K562 (cell line): ENCODE results near the gene DGLUCY. TPM values are rescaled to one million over a fixed set of nuclear protein-coding genes. Genes with fewer than 3 reads are reported as not detected.

Source experiments
- ATAC-seq: fragments of 200-7000 bp; cut with Tn5 transposase; 3 replicates; pipeline ENCODE4 v1.9.1; 2020; ENCODE audit warnings: moderate library complexity
- BruUV-seq: library from RNA; stranded (reverse); fragments of 400-500 nt; replicated peaks from 2 replicates; lab custom pipeline; 2021; lab: Mats Ljungman, UMichigan
- CTCF ChIA-PET: fragments of 300-600 bp; formaldehyde crosslinking; extraction: SDS; loops from one replicate; lab custom pipeline; 2021; ENCODE audit warnings: low intra/inter-chr PET ratio; lab: Yijun Ruan, JAX
- POLR2A ChIA-PET: fragments of 300-600, 350-650 bp; sonication (Branson Sonifier 250); formaldehyde crosslinking; extraction: SDS; loops from one replicate; lab custom pipeline; 2021; ENCODE audit warnings: antibody characterized with exemption, inconsistent platforms; lab: Yijun Ruan, JAX
- DNase-seq, 4 experiments: peaks; one replicate each; pipeline versions ENCODE4 v3.0.0 to v3.0.0-alpha.2; 2011 to 2018; ENCODE audit warnings: low spot score in 3 of 4, mixed read lengths in 3 of 4; ENCODE audit errors: extremely low read depth in 1 of 4
- FAIRE-seq: peaks from 2 replicates; lab custom pipeline; 2011; peaks lifted over from hg19 to GRCh38; lab: Jason Lieb, UNC
- H2AFZ ChIP-seq: 2 replicates; pipeline ENCODE4 v1.6.0; 2011; ENCODE audit warnings: low read depth, low read length, control low read depth, inconsistent platforms
- H3K27ac ChIP-seq: fragments of 200-600 bp; 3 replicates; pipeline ENCODE4 v1.8.0; 2011; ENCODE audit warnings: low read depth, mild to moderate bottlenecking, control low read depth, inconsistent platforms, low read length, moderate library complexity, mixed read lengths; ENCODE audit errors: extremely low read depth
- H3K27me3 ChIP-seq, 2 experiments: fragments of 300-600 bp in 1 of 2; 2 replicates in 1 of 2; 3 replicates in 1 of 2; pipeline versions ENCODE4 v1.6.0 to v1.8.0; 2011; ENCODE audit warnings: inconsistent platforms in 2 of 2, low read length in 2 of 2, mild to moderate bottlenecking in 1 of 2, mixed read lengths in 1 of 2, moderate library complexity in 1 of 2; ENCODE audit not compliant: control insufficient read depth in 2 of 2, insufficient read depth in 2 of 2
- H3K36me3 ChIP-seq: fragments of 300-600 bp; 3 replicates; pipeline ENCODE4 v1.8.0; 2011; ENCODE audit warnings: mild to moderate bottlenecking, low read length, inconsistent platforms; ENCODE audit not compliant: control insufficient read depth, insufficient read depth
- H3K4me1 ChIP-seq, 2 experiments: fragments of 200-600 bp in 1 of 2; replicated peaks in 1 of 2; 2 replicates in 1 of 2; 3 replicates in 1 of 2; pipeline versions ENCODE4 v1.5.1 to v1.8.0; 2011; ENCODE audit warnings: inconsistent platforms in 2 of 2, low read length in 2 of 2, mild to moderate bottlenecking in 1 of 2, mixed read lengths in 1 of 2, moderate library complexity in 1 of 2; ENCODE audit not compliant: control insufficient read depth in 2 of 2, insufficient read depth in 2 of 2
- H3K4me2 ChIP-seq: 2 replicates; pipeline ENCODE4 v1.6.1; 2011; ENCODE audit warnings: low read length, control low read depth, inconsistent platforms, mixed read lengths; ENCODE audit not compliant: insufficient read depth
- H3K4me3 ChIP-seq: fragments of 200-600 bp; sonication (generic), shearing (Covaris generic); 2 replicates; pipeline ENCODE4 v1.5.1; 2016; ENCODE audit warnings: control low read depth, inconsistent platforms
- H3K79me2 ChIP-seq: fragments of 200-600 bp; 3 replicates; pipeline ENCODE4 v1.8.0; 2011; ENCODE audit warnings: low read length, inconsistent platforms; ENCODE audit not compliant: control insufficient read depth, insufficient read depth
- H3K9ac ChIP-seq, 2 experiments: 2 replicates each; pipeline versions ENCODE4 v1.6.0 to v1.6.1; 2011; ENCODE audit warnings: low read depth in 2 of 2, low read length in 2 of 2, control low read depth in 1 of 2, inconsistent platforms in 1 of 2, mild to moderate bottlenecking in 1 of 2, mixed read lengths in 1 of 2; ENCODE audit not compliant: insufficient read depth in 1 of 2
- H3K9me1 ChIP-seq: one replicate; pipeline ENCODE4 v1.6.0; 2011; ENCODE audit warnings: inconsistent platforms, mild to moderate bottlenecking, low read length, moderate library complexity; ENCODE audit not compliant: control insufficient read depth, insufficient read depth
- H3K9me3 ChIP-seq: replicated peaks from 2 replicates; pipeline ENCODE4 v1.5.1; 2011; ENCODE audit warnings: low read depth, low read length, inconsistent platforms; ENCODE audit not compliant: control insufficient read depth, insufficient read depth
- H4K20me1 ChIP-seq: replicated peaks from 2 replicates; pipeline ENCODE4 v1.6.1; 2011; ENCODE audit warnings: low read length, inconsistent platforms, mixed read lengths; ENCODE audit not compliant: control insufficient read depth, insufficient read depth
- ARID1B ChIP-seq: fragments of 450-650 bp; IDR thresholded peaks from 2 replicates; pipeline ENCODE4 v1.6.1; 2016; ENCODE audit warnings: antibody characterized with exemption, mild to moderate bottlenecking, inconsistent platforms
- ATF3 ChIP-seq, 2 experiments: fragments of 450-650 bp in 1 of 2; sonication (generic) in 1 of 2; formaldehyde crosslinking in 1 of 2; IDR thresholded peaks in 1 of 2; conservative IDR thresholded peaks in 1 of 2; 2 replicates each; pipeline versions ENCODE4 v1.6.1 to v1.8.1; 2016 to 2023; ENCODE audit warnings: mild to moderate bottlenecking in 2 of 2, moderate library complexity in 2 of 2, inconsistent platforms in 1 of 2, missing genetic modification reagents in 1 of 2
- DPF2 ChIP-seq: fragments of 450-650 bp; IDR thresholded peaks from 2 replicates; pipeline ENCODE4 v1.6.1; 2016
- HINFP ChIP-seq: fragments of 450-650 bp; conservative IDR thresholded peaks from 2 replicates; pipeline ENCODE4 v1.6.1; 2016; ENCODE audit warnings: missing genetic modification characterization, low read depth, mild to moderate bottlenecking, control low read depth, missing compliant biosample characterization
- POLR2AphosphoS2 ChIP-seq: IDR thresholded peaks from 2 replicates; pipeline ENCODE4 v1.6.1; 2012; ENCODE audit warnings: low read length, improper control_type of control experiment
- SMARCE1 ChIP-seq: fragments of 450-650 bp; IDR thresholded peaks from 2 replicates; pipeline ENCODE4 v1.7.1; 2016; ENCODE audit warnings: mild to moderate bottlenecking
- ZNF696 ChIP-seq: fragments of 250-450 bp; sonication (Bioruptor Pico); conservative IDR thresholded peaks from 2 replicates; pipeline ENCODE4 v1.4.0; 2020; ENCODE audit warnings: mild to moderate bottlenecking, moderate library complexity
- WGBS: fragments of 100-300 bp; shearing (Covaris generic); methylation state at CpG from one replicate; pipeline ENCODE4 v1.1.6; 2016; ENCODE audit warnings: low coverage, mixed read lengths; ENCODE audit not compliant: insufficient coverage; ENCODE audit errors: missing lambda C conversion rate; 5-methylcytosine and 5-hydroxymethylcytosine counted together
- in situ Hi-C: fragments of 300-500 bp; cut with MboI; formaldehyde crosslinking; loops from 4 replicates; pipeline ENCODE4 v1.15.0; 2018; ENCODE audit warnings: inconsistent platforms, mixed read lengths
- intact Hi-C: fragments of 100-400 bp; cut with micrococcal nuclease; formaldehyde crosslinking; loops from 2 replicates; pipeline ENCODE4 v1.14.2; 2022
- polyA plus RNA-seq, 8 experiments: library from polyadenylated mRNA; depleted of rRNA in 4 of 8; stranded (reverse) in 5 of 8; unstranded in 3 of 8; fragments of >200 nt; fragmentation: Nextera tagmentation in 2 of 8; fragmentation: Illumina TruSeq in 1 of 8; extraction: Ambion mirVana in 2 of 8; extraction: Trizol in 1 of 8; gene quantifications; 2 replicates each; pipeline versions ENCODE4 v1.2.1 to v1.2.3, GENCODE V29; 2011 to 2014; ENCODE audit warnings: inconsistent platforms in 1 of 8, missing spikeins in 1 of 8
- total RNA-seq, 7 experiments: library from RNA; depleted of rRNA in 6 of 7; stranded (reverse); fragments of >200 nt in 6 of 7; fragmentation: Illumina TruSeq in 2 of 7; extraction: Trizol in 2 of 7; gene quantifications; 2 replicates each; pipeline versions ENCODE4 v1.2.1 to v1.2.3, GENCODE V29; 2011 to 2021; ENCODE audit warnings: low replicate concordance in 1 of 7
- TF ChIP-seq, protein P1 (sequence below): fragments of 450-650 bp; IDR thresholded peaks from 2 replicates; pipeline ENCODE4 v1.7.1; 2018; ENCODE audit warnings: mild to moderate bottlenecking, low read depth; ENCODE audit not compliant: partially characterized antibody
- TF ChIP-seq, protein P2 (sequence below): fragments of 450-650 bp; IDR thresholded peaks from 2 replicates; pipeline ENCODE4 v1.6.1; 2016

DGLUCY gene
- total and polyA plus RNA-seq, 9 of the 15 experiments (the other 6 are each of a cell fraction or from before 2014, with no cell fraction given), result 9.9 to 28.4 (median 21.0) TPM

- intact Hi-C loops (no loop called here), in situ Hi-C loops (no loop called here)
- no peaks in the 10 kb centered on the region for H3K27me3 ChIP-seq
- no peak overlapping the region for H3K9ac ChIP-seq
- no peak overlapping the region for H3K27ac ChIP-seq
- no peak overlapping the region for H2AFZ ChIP-seq
- POLR2A ChIA-PET, result no interaction called here
- no peak overlapping the region for H3K4me3 ChIP-seq
- H3K4me2 ChIP-seq, result no peak overlapping the region
- TF ChIP-seq ATF3 (IDR thresholded peaks at IDR 0.05) (peak; percentile 38; the same call in 1 of the 2 replicates), ATF3 (CRISPR knock-in tag; conservative IDR thresholded peaks at IDR 0.05) (no peak), POLR2AphosphoS2 (no peak)
- ATAC-seq (no peak), FAIRE-seq (no peak), DNase-seq (no peak)
- CTCF ChIA-PET, result no interaction called here
- no TSS peak for BruUV-seq
- peaks cover 50% of the 10 kb centered on the region; the same call in 2 of the 3 replicates for H3K36me3 ChIP-seq
- WGBS, result 66% methylated on average over 6 of the region's 7 CpGs
- H3K4me1 ChIP-seq, result peaks cover 11 to 24% of the 10 kb centered on the region in 2 experiments
- H3K9me3 ChIP-seq, result peaks cover 9% of the 10 kb centered on the region
- H3K79me2 ChIP-seq, result no peaks in the 10 kb centered on the region
- no peaks in the 10 kb centered on the region for H3K9me1 ChIP-seq
- H4K20me1 ChIP-seq, result no peaks in the 10 kb centered on the region
Observed at GRCh38 chr14:91205459-91205858, 91.6 kb downstream of the DGLUCY start.

DNA sequence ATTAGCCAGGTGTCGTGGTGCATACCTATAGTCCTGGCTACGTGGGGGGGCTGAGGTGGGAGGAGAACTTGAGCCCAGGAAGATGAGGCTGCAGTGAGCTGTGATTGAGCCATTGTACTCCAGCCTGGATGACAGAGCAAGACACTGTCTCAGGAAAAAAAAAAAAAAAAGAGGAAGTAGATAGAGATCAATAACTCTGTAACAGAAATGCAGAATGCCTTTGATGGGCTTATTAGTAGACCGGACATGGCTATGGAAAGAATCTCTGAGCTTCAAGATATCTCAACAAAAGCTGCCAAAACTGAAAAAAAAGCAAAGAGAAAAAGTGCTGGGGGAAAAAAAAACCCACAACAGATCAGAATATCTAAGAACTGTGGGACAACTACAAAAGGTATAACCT is 93.1 kb downstream of the DGLUCY start:
- no peak overlapping the region for H2AFZ ChIP-seq
- no peaks in the 10 kb centered on the region for H3K79me2 ChIP-seq
- H3K4me2 ChIP-seq, result no peak overlapping the region
- no peak overlapping the region for H3K27ac ChIP-seq
- H3K36me3 ChIP-seq, result peaks cover 46% of the 10 kb centered on the region; the same call in 2 of the 3 replicates
- H3K9me3 ChIP-seq, result no peaks in the 10 kb centered on the region
- ChIA-PET POLR2A (no interaction called here), CTCF (no interaction called here)
- no peaks in the 10 kb centered on the region for H3K27me3 ChIP-seq
- FAIRE-seq (peak; percentile 65), DNase-seq (peak in 1 of 4 experiments; percentile 30), ATAC-seq (peak; percentile 48; the same call in 2 of the 3 replicates)
- no peak overlapping the region for H3K9ac ChIP-seq
- in situ Hi-C loops (no loop called here), intact Hi-C loops (no loop called here)
- 3% methylated on average over 3 of the region's 3 CpGs for WGBS
- peaks cover 11 to 22% of the 10 kb centered on the region in 2 experiments for H3K4me1 ChIP-seq
- H3K4me3 ChIP-seq, result no peak overlapping the region
- H3K9me1 ChIP-seq, result no peaks in the 10 kb centered on the region
- H4K20me1 ChIP-seq, result no peaks in the 10 kb centered on the region
- BruUV-seq, result no TSS peak
- TF ChIP-seq HINFP (tag), result no peak
- no peak for TF ChIP-seq ZNF696 (CRISPR knock-in tag)
- peak; percentile 65 for TF ChIP-seq ARID1B
- TF ChIP-seq DPF2, result peak; percentile 68
- TF ChIP-seq, protein P1, sequence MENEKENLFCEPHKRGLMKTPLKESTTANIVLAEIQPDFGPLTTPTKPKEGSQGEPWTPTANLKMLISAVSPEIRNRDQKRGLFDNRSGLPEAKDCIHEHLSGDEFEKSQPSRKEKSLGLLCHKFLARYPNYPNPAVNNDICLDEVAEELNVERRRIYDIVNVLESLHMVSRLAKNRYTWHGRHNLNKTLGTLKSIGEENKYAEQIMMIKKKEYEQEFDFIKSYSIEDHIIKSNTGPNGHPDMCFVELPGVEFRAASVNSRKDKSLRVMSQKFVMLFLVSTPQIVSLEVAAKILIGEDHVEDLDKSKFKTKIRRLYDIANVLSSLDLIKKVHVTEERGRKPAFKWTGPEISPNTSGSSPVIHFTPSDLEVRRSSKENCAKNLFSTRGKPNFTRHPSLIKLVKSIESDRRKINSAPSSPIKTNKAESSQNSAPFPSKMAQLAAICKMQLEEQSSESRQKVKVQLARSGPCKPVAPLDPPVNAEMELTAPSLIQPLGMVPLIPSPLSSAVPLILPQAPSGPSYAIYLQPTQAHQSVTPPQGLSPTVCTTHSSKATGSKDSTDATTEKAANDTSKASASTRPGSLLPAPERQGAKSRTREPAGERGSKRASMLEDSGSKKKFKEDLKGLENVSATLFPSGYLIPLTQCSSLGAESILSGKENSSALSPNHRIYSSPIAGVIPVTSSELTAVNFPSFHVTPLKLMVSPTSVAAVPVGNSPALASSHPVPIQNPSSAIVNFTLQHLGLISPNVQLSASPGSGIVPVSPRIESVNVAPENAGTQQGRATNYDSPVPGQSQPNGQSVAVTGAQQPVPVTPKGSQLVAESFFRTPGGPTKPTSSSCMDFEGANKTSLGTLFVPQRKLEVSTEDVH, result no peak
- TF ChIP-seq, protein P2, sequence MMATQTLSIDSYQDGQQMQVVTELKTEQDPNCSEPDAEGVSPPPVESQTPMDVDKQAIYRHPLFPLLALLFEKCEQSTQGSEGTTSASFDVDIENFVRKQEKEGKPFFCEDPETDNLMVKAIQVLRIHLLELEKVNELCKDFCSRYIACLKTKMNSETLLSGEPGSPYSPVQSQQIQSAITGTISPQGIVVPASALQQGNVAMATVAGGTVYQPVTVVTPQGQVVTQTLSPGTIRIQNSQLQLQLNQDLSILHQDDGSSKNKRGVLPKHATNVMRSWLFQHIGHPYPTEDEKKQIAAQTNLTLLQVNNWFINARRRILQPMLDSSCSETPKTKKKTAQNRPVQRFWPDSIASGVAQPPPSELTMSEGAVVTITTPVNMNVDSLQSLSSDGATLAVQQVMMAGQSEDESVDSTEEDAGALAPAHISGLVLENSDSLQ, result peak; percentile 38; the same call in 1 of the 2 replicates
- TF ChIP-seq SMARCE1, result peak; percentile 71; the same call in 1 of the 2 replicates
